ENCODE measurements around the gene OSER1.

- TF ChIP-seq CTCF (IDR thresholded peaks at IDR 0.05): no peak
- no peak for TF ChIP-seq POLR2A (IDR thresholded peaks at IDR 0.05)
Observed at GRCh38 chr20:44233436-44234016, 23.0 kb upstream of the OSER1 start.

Measured in right lobe of liver (tissue), 4 donors.